GM19239 (cell line): ENCODE measurements around the gene CLIC4.
"Not testable (repeated sequence)": the region's sequence is repeated elsewhere in the genome, so short reads cannot be mapped to it uniquely, and the experiment has no call there.

Experiments used
- DNase-seq: peaks from one replicate; pipeline ENCODE4 v3.0.0; 2011; ENCODE audit warnings: low spot score; ENCODE audit not compliant: insufficient read length
- FAIRE-seq: peaks from 2 replicates; lab custom pipeline; 2011; peaks lifted over from hg19 to GRCh38; lab: Jason Lieb, UNC

CLIC4 gene

DNA sequence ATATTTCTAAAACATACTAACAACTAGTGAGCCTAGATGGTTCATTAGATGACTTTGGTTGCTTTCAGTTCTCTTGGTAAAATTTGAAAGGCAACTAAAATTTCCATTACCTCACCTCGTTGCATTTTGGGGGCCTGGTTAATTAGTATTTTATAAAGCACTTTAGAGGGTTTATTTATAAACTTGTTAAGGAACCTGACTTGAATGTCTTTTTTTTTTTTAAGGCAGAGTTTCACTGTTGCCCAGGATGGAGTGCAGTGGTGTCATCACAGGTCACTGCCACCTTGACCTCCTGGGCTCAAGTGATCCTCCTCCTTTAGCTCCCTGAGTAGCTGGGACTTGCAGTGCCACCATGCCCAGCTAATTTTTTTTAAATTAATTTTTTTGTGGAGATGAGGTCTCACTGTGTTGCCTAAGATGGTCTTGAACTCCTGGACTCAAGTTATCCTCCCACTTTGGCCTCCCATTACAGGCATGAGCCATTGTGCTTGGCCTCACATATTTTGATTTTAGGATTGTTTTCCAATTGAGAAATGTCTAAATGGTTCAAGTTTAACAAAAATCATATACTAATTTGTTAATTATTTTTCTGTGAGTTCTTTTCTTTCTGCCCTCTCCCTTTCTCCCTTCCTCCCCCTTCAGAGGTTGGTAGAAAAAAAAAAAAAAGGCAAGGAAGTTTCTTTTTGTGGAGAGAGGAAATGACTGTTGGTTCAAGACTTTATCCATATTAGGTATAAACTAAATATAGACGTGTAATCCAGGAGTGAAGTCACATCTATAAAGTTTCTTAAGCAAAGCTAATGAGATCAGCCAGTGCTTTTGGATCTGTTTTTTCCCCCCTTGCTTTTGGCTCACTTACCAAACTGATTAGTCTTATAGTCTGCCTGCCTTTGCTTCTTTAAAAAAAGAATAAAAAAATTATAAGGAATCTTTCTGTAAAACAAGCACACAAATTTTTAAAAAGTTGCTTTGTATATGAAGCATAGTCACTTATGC is 24.7 kb downstream of the CLIC4 start:
- FAIRE-seq (no peak), DNase-seq (no peak)

DNA sequence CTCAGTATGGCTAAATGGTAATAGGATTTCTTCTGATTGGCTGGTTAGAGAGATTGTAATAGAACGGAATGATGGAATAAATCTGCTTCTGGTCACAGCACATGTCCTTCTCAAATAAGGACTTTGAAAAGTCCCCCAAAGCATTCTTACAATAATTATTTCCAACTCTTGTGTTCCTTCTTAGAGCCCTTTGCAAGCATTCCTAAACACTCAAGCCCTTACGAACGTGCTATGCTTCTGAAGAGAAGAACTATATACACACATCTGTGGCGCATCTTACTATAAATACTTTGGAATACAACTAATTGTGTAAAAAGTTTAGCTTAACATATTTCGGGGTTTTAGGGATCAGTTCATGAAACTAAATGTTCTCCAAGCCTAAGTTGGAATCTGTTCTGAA is 25.6 kb downstream of the CLIC4 start:
- peak; percentile 37 for FAIRE-seq

DNA sequence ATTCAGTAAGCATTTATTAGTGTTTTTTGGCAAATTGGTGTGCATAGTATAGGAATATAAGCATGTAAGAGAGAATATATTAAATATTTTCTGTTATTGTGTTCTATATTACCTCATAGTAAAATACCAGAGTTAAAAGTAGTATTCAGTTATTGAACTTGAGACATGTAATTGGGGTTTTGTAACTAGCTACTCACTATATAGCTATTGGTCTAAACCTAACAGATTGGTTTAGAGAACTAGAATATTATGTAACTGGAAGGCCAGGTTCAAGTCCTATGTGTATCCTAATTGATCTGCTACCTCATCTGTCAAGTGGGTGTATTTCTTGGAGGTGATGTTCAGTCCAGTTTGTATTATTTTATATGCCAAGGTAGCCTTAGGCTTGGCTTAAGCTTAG is 26.3 kb downstream of the CLIC4 start:
- no peak for FAIRE-seq
- DNase-seq, result no peak

More for the DNA sequence above, 25.6 kb downstream of the CLIC4 start:
- no peak for DNase-seq

DNA sequence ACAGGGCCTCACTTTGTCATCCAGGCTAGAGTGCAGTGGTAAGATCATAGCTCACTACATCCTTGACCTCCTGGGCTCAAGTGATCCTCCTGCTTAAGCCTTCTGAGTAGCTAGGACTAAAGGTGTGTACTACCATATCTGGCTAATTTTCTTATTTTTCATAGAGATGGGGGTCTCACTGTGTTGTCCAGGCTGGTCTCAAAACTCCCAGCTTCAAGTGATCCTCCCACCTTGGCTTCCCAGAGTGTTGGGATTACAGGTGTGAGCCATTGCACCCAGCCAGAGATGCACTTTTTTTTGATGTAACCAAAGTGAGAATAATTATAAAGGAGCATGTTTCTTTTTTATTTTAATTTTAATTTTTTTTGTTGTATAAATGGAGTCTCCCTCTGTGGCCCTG is 28.4 kb downstream of the CLIC4 start:
- no peak for DNase-seq
- no peak for FAIRE-seq

DNA sequence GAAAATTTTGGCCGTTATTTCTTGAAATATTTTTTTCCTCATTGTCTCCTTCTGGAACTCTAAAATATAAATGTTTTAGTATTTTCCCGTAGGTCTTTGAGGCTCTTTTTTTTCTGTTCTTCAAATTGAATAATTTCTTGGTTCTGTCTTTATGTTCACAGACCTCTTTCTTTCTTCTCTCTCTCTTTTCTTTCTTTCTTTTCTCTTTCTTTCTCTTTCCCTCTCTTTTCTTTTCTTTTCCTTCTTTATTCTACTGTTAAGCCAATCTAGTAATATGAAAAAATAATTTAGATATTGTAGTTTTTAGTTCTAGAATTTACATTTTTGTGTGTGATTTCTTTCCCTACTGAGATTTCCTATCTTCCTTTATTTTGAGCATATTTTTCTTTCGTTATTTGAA is 30.1 kb downstream of the CLIC4 start:
- DNase-seq (no peak), FAIRE-seq (peak; percentile 4)

DNA sequence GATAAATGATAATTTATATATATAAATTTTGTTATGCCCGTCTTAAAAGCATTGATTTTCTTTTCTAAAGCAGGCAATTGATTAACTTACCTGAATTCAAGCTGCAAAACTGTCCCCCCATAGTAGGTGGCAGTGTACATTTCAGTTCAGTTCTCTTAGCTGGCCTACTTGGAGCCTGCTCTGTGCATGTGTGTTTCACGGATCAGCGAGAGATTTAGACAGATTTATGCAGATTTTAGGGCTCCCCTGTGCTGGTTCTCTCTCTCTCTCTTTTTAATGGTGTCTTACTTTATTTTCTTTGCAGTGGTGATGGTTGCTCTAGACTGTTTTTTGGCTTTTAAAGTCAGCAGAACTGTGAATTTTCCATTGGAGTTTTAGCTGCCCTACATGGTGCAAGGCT is 30.7 kb downstream of the CLIC4 start:
- no peak for DNase-seq

DNA sequence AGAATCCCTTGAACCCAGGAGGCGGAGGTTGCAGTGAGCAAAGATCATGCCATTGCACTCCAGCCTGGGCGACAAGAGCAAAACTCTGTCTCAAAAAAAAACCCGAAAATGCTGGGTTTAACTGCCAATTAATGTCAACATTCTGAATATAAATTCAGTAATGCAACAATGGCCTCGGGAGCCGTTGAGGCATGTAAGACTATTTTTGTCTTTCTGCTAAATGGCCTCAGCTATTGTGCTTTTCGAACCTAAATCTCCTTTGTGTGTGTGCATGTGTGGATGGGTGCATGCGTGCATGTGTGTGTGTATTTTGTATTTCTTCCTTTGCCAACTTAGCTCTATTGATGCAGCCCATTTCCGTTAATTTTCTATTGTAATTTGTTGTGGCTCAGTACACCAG is 31.6 kb downstream of the CLIC4 start:
- DNase-seq, result no peak
- no peak for FAIRE-seq

More for the DNA sequence above, 30.7 kb downstream of the CLIC4 start:
- FAIRE-seq, result no peak

DNA sequence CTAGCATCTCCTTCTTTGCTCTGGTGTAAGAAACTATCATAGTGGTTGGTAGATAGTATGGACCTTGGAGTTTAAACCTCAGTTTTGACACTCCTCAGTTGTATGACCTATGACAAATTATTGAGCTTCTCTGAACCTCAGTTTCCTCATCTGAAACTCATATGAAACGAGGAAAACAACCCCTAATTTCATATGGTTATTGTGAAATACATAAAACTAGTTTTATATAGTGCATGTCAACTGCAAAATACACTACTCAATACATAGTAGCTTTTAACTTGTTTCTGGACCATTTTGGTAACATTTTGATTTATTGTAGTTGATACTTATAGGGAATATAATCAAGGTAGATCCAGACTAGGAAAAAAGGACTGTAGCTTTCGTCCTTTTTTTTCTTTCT is 32.9 kb downstream of the CLIC4 start:
- FAIRE-seq, result no peak

DNA sequence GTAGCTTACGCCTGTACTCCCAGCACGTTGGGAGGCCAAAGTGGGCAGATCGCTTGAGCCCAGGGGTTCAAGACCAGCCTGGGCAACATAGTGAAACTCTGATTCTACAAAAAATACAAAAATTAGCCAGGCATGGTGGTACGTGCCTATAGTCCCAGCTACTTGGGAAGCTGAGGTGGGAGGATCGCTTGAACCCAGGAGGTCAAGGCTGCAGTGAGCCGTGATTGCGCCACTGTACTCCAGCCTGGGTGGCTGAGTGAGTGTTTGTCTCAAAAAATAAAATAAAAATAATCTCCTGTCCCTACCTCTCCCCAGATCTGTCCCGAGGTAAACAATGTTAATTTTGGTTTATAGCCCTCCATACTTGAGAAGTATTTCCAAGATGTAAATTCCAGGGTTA is 34.0 kb downstream of the CLIC4 start:
- DNase-seq, result not testable (repeated sequence)

More for the DNA sequence above, 32.9 kb downstream of the CLIC4 start:
- no peak for DNase-seq

DNA sequence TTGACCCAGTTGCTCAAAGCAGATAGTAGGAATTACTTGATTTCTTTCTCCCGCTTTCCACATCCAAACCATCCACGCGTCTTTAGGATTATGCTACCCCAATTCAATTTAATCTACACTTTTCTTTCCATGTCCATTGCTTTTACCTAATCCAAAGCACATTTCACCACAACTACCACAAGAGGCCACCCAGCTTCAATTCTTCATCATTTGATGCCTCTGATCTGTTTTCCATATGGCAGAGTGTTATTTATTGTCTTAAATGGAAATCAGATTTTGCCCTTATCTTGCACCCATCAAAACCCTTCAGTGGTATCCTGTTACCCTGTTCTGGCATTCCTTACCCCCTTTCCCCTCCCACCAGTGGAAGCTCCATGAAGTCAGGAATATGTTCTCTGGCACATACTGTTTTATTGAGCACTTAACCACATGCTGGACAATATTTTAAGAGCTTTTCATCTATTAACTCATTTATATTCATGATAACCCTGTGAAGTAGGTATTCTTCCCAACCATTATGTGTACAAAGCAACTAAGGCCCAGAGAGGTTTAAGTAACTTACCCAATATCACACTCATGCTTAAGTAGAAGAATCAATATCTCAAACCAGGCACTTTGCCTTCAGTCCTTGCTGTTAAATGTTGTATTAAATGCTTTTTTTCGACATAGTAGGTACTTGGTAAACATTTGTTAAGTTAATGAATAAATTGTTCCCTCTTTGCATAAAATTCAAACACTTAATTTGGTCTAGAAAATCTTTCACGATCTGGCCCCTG is 34.6 kb downstream of the CLIC4 start:
- no peak for DNase-seq
- no peak for FAIRE-seq

More for the DNA sequence above, 34.0 kb downstream of the CLIC4 start:
- not testable (repeated sequence) for FAIRE-seq

DNA sequence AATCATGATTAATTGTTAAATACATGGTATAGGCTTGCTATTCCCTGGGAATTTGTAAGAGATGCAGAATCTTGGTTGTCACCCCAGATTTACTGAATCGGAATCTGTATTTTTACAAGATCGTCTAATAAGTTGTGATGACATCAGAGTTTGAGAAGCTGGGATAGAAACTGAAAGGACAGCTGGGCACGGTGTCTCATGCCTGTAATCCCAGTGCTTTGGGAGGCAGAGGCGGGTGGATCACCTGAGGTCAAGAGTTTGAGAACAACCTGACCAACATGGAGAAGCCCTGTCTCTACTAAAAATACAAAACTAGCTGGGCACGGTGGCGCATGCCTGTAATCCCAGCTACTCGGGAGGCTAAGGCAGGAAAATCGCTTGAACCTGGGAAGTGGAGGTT is 35.4 kb downstream of the CLIC4 start:
- FAIRE-seq, DNase-seq: not testable (repeated sequence)

DNA sequence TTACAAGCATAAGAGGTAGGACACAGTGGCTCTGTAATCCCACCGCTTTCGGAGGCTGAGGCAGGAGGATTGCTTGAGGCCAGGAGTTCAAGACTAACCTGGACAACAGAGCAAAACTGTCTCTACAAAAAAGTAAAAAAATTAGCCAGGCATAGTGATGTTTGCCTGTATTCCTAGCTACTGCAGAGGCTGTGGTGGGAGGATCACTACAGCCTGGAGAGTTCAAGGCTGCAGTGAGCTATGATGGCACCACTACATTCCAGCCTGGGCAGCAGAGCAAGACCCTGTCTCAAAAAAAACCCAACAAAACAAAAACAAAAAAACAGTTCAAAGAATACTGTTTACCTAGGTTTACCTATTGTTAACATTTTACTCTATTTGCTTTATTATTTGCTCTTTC is 37.4 kb downstream of the CLIC4 start:
- FAIRE-seq (no peak), DNase-seq (no peak)

DNA sequence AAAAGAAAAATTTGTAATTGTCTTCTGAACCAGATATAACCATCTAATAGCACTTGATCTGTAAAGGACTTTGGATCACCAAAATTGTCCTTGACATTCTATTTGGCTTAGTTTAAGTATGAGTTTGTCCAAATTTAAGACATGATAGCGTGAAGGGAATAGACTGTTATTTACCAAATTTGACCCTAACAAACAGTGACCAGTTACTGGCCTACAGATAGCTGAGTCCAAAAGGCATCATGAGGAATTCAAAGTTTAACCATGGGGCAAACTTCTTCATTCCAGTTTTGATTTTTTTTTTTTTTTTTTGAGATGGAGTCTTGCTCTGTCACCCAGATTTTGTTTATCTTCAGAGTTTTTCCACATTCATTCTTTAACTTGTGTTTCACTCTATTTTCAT is 38.5 kb downstream of the CLIC4 start:
- DNase-seq (no peak), FAIRE-seq (no peak)

DNA sequence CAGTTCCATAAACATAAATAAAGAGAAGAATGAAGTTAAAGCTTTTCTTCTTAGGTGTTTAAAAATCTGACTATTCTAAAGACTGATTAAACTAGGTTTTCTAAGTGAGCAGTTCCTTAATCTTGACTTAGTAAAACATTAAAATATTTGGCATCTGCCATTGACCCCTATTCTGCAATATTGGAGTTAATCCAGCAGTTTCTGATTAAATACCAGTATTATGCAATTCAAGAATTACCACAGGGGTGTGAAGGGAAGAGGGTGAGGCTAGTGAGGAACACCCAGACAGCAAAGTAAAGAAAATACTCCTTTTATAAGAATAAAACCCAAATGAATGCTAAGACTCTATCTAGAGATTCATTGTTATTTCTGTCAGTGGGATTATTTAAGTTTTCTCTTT is 40.9 kb downstream of the CLIC4 start:
- DNase-seq, result no peak
- no peak for FAIRE-seq

DNA sequence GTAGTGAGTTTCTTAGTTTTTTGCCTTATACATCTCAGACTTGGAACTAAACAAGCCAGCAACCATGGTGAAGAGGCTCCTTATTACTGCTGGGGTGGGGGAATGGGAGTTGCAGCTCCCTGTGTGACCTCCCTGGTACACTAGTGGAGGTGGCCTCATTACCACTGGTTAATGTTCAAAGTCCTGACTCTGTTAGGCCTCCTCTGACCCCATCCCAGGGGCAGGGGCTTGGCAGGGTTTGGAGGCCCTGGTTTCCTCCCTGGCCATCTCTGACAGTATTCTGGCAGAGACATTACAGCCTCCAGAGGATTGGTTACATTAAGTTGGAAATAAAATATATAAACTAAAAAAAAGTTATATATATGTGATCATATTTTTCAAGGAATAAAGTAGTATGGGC is 45.2 kb downstream of the CLIC4 start:
- DNase-seq, result no peak
- FAIRE-seq, result no peak

DNA sequence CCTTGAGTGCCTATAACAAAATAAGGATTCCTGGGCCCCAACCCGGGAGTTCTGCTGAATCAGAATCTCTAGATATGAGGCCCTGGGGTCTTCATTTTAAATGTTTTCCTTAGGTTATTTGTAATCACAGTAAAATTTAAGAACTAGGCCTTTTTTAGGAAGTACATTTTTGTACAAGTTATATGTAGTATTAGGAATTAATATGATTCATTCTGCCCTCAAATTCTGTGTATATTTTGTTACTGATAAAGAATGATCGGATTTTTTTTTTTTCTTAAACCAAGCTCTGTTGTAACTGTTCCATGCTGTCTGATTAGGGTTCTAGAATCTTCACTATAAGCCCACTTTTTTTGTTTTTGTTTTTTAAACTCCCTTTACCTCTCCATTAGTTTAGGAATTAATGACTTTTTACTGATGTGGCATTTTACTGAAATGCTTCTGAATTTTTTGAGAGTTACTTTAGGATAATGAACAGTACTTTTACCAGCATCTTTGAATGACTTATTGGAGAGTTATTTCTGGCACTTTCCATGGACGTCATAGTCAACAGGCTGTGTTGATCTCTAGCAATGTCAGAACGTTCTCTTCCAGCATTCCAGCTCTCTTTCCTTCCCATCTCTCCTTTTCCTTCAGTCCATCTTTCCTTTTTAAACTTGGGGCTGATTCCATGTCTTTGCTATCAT is 48.3 kb downstream of the CLIC4 start:
- peak; percentile 52 for FAIRE-seq

DNA sequence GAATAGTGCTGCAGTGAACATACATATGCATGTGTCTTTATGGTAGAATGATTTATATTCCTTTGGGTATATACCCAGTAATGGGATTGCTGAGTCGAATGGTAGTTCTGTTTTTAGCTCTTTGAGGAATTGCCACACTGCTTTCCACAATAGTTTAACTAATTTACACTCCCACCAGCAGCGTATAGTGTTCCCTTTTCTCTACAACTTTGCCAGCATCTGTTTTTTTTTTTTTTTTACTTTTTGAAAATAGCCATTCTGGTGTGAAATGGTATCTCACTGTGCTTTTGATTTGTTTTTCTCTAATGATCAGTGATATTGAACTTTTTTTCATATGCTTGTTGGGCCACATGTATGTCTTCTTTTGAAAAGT is 48.9 kb downstream of the CLIC4 start:
- DNase-seq, FAIRE-seq: not testable (repeated sequence)

More for the DNA sequence above, 48.3 kb downstream of the CLIC4 start:
- DNase-seq, result no peak

DNA sequence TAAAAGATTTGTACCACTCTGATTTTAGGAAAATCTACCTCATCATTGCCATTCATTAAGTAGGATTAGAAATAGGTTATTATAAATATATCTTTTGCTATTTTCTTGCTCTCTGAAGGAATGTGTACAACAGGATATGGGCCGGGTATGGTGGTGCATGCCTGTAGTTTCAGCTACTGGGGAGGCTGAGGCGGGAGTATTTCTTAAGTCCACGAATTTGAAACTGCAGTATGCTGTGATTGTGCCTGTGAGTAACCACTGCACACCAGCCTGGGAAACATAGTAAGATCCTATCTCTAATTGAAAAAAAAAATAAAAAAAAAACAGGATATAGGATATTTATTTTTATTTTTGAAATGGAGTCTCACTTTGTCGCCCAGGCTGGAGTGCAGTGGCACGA is 50.0 kb downstream of the CLIC4 start:
- no peak for FAIRE-seq

DNA sequence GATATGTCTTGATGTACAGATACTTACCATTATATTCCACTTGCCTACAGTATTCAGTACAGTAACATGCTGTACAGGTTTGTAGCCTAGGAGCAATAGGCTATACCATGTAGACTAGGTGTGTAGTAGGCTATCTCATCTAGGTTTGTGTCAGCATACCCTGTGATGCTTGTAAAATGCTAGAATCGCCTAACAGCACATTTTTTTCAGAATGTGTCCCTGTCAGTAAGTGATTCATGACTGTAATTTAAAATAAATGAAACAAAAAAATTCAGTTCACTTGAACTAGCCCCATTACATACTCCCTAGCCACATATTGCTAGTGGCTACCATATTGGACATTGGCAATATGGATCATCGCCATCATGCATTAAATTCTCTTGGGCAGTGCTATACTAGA is 51.3 kb downstream of the CLIC4 start:
- FAIRE-seq (no peak), DNase-seq (no peak)

More for the DNA sequence above, 50.0 kb downstream of the CLIC4 start:
- DNase-seq, result no peak

DNA sequence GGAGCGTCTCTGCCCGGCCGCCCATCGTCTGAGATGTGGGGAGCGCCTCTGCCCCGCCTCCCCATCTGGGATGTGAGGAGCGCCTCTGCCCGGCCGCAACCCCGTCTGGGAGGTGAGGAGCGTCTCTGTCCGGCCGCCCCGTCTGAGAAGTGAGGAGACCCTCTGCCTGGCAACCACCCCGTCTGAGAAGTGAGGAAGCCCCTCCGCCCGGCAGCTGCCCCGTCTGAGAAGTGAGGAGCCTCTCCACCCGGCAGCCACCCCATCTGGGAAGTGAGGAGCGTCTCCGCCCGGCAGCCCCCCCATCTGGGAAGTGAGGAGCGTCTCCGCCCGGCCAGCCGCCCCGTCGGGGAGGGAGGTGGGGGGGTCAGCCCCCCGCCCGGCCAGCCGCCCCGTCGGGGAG is 54.0 kb downstream of the CLIC4 start:
- DNase-seq, FAIRE-seq: not testable (repeated sequence)
